GM18873 (cell line): ENCODE data around the gene POLE.

Source experiments
- ATAC-seq: cut with Tn5 transposase; IDR thresholded peaks from one replicate; pipeline ENCODE4 v1.9.1; 2021; ENCODE audit warnings: mild to moderate bottlenecking, moderate library complexity, moderate number of reproducible peaks; ENCODE audit not compliant: unreplicated experiment, low FRiP score

POLE gene

GRCh38 chr12:132617822-132618682 lies 69.1 kb downstream of the POLE start:
- ATAC-seq: no peak

DNA sequence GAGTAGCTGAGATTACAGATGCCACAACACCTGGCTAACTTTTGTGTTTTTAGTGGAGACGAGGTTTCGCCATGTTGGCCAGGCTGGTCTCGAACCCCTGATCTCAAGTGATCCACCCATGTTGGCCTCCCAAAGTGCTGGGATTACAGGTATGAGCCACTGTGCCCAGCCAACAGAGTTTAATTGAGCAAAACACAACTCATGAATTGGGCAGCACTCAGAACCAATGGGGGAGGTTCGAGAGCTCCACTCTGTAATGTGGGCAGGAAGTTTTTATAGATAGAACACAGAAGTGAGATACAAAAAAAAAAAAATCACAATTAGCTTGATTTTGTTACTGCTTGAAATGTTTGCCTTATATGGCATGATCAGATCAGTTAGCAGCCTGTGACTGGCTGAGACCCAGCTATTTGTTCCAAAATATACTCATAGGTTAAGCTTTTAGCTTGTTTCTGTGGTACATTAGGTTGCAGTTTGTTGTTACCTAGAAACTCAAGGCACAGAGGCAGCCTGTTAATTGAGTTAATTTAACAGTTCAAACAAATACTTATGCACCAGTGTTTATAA lies 69.9 kb downstream of the POLE start:
- ATAC-seq: no peak

GRCh38 chr12:132615579-132616038 lies 71.5 kb downstream of the POLE start:
- ATAC-seq: no peak

GRCh38 chr12:132614861-132615578 lies 72.1 kb downstream of the POLE start:
- peak; percentile 62 for ATAC-seq

GRCh38 chr12:132614029-132614428 lies 73.1 kb downstream of the POLE start:
- ATAC-seq: no peak

- no peak for ATAC-seq
Observed at GRCh38 chr12:132611620-132612019, 75.5 kb downstream of the POLE start.

DNA sequence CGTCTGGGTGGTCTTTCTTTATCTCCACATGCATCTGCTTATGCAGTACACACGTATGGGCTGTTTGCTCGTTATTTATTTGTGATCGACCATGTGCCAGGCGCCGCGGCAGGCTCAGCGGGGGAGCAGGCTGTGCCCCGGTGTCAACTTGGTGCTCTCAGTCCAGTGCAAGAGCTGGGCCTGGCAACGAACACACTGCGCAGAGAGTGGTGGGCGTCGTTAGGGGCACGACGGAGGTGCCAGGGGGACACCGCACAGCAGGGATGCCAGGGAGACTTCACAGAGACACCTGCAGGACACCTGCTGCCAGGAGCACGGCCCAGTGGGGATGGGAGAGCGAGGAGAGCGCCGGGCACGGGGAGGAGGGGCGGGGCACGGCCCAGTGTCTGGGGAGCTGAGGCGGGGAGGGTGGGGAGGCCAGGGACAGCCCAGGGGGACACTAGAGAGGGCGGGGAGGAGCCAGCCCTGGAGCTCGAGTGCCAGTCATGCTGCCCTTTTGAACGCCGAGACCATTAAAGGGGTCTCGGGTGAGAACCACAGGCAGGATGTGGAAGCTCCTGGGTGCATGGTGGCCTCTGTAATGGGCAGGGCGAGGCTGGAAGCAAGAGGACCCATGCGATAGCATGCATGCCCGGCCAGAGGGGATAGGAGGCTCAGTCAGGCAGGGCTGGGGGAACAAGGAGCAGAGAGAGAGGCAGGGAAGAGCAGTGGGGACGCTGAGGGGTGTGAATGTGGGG lies 76.1 kb downstream of the POLE start:
- no peak for ATAC-seq

DNA sequence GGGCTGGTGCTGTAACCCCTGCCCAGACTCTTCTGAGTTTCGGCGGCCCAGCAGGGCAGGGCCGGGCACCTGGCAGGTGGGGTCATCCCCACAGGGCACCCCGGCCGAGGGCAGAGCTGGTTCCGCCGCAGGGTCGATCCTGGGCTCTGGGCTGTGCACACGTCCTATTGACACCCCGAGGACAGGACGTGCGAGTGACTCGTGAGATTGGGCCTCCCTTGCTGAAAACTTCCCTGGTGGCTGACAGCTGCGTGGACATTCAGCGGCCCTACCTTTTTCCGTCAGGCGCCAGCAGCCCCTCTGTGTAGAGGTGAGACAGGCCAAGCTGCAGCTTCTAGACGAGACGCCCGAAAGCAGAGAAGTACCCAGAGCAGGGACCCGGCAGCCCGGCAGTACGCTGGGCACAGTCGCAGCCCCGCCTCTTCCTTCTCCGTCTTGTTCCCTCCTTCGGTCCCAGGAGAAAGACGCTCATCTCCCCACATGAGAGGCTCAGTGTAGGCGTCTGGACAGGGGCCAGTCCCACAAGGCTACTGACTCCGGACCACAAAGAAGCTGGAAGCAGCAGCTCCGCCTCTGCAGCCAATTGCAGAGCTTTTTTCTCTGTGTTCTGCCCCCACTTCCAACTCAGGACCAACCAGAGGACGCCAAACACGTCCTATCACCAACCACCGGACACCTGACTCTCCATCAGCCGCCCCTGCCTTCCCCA lies 76.9 kb downstream of the POLE start, which contains the start of gene LRCOL1:
Gene LRCOL1, minus strand, starts transcription at position 532 of the 709 bp plus-strand sequence. CDS start 4,331 bp downstream, outside the sequence.
- ATAC-seq: no peak

GRCh38 chr12:132608231-132609171 lies 78.6 kb downstream of the POLE start:
- no peak for ATAC-seq

- ATAC-seq: no peak
Observed at GRCh38 chr12:132606927-132607326, 80.2 kb downstream of the POLE start.

DNA sequence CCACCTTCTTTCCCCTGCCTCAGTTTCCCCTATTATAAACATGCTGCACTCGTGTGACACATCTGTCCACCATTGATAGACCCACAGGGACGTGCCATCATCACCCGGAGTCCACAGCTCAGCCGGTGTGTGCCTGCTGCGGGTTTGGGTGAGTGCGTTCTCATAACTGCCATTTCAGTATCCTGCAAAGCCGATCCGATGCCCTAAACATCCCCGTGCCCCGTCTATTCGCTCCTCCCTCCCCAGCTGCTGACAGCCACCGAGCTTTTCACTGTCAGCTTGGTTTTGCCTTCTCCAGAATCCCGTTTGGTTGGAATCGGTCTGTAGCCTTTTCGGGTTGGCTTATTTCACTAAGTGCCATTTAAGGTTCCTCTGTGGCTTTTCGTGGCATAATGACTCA lies 80.7 kb downstream of the POLE start:
- no peak for ATAC-seq

DNA sequence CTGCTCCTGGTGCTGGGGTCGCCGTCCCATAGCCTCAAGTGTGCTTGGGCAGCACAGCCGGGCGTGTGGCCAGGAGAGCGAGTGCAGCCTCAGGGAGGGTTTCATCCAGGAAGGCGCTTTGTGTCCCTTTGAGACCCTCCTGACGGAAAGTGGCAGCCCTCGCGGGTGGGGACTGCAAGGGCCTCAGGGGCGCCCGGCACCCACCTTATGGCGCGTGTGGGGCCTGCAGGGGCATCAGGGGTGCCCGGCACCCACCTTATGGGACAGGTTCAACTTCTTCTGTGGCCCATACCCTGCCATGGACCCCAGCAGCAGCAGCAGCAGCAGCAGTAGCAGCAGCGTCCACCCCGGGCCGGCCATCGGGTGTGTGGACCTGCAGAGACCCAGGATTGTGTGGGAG lies 81.2 kb downstream of the POLE start:
- ATAC-seq: no peak

- ATAC-seq: no peak
Observed at GRCh38 chr12:132604668-132605441, 82.3 kb downstream of the POLE start.

- ATAC-seq: no peak
Observed at GRCh38 chr12:132604151-132604618, 83.0 kb downstream of the POLE start.

DNA sequence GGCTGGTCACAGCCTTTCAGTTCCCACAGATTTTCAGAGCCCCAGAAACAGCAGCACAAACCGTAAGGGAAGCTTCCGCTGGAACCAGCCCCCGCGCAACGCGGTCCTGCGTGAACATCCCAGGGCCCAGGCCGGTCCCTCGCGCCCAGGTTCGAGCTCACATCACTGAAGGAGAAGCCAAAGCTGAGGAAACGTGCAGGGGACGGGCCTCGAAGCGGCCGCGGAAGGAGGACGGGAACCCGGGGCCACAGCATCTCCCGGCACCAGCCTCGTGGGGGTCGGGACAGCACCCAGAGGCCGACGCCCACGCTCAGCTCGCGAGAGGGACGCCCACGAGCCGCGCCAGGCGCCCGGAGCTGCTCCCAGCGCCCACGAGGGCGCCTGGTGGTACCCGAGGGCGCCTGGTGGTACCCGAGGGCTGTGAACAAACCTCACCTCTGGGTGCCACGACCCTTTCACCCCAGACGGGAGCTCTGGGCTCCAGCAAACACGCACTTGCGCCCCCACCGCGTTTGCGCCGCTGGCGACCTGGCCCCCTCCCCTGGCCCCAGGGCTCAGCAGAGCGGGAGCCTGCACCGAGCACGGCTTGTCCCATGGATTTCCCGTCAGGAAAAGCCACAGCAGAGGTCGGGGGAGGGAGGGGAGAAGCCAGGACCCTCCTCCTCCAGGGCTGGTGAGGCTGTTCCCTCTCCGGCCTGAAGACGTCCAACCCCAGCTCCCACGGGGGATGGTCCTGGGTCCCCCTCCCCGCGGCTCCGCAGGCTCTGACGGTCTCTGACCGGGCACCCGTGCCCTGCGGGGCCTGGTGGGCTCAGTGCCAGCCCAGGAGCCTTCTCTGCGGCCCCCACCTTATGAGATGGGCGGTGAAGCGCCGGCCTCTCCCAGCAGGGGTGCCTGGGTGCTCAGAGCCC lies 83.6 kb downstream of the POLE start:
- ATAC-seq: no peak

DNA sequence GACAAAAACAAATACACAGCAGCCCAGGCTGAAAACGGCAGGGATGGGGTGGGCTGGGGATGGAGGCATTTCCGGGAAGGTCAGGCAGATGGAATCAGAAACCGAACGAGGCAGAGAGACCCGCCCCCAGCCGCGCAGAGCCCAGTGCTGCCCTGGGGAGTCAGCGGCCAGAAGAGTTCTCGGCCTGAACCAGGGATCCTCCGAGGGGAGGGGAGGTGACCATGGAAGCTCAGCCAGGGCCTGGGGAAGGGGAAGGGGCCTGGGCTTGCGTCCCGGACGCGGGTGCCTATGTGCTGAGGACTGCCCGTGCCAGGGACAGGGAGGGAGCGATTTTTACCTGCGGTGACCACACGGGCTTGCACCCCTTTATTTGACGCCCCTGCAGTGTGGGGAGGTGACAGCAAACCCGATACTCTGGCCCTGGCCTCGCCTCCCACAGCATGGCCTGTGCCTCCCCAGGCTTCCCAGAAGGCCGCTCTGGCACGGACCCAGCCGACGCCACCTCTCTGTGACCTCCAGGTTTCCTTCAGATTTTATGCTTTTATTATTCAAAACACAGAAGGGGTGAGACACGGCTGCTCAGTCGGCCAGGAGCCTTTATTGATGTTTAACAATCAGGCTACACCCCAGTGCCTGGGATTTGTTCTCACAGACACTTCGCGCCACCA lies 84.4 kb downstream of the POLE start:
- no peak for ATAC-seq
